KOPT-K1 (cell line): ENCODE measurements around the gene FAM229A.
"Not testable (repeated sequence)": the region's sequence is repeated elsewhere in the genome, so short reads cannot be mapped to it uniquely, and the experiment has no call there.

Source experiments
- H3K27ac ChIP-seq: fragments of 200-600 bp; sonication (generic); 2 replicates; pipeline ENCODE4 v1.5.1; 2016; ENCODE audit warnings: antibody characterized with exemption, mild to moderate bottlenecking, low read depth, low read length; ENCODE audit not compliant: poor library complexity, severe bottlenecking
- H3K36me3 ChIP-seq: fragments of 200-600 bp; sonication (generic); 2 replicates; pipeline ENCODE4 v1.5.1; 2017; ENCODE audit warnings: antibody characterized with exemption, mild to moderate bottlenecking, low read length, moderate library complexity; ENCODE audit not compliant: insufficient read depth
- H3K9me3 ChIP-seq: fragments of 200-600 bp; sonication (generic); 2 replicates; pipeline ENCODE4 v1.5.1; 2017; ENCODE audit warnings: antibody characterized with exemption, low read length, mild to moderate bottlenecking; ENCODE audit not compliant: insufficient read depth, poor library complexity, severe bottlenecking

The FAM229A gene

GRCh38 chr1:32362474-32363313 lies at the start of gene FAM229A, which contains the start of gene TSSK3:
Gene FAM229A, minus strand, starts transcription at chr1:32362485. Its CDS starts 394 bp downstream, at chr1:32362091.
Gene TSSK3, plus strand, starts transcription at chr1:32362539. Its CDS starts 163 bp downstream, at chr1:32362702.
- Histone ChIP-seq H3K9me3 (no peaks in the 10 kb centered on the region), H3K27ac (no peak within 1 kb of the TSS), H3K36me3 (peaks cover 50% of the 10 kb centered on the region)

GRCh38 chr1:32411261-32411660 lies 49.0 kb upstream of the FAM229A start:
- H3K36me3 ChIP-seq, result no peaks in the 10 kb centered on the region
- H3K27ac ChIP-seq, result no peak overlapping the region
- peaks cover 9% of the 10 kb centered on the region for H3K9me3 ChIP-seq

GRCh38 chr1:32406629-32407111 lies 44.4 kb upstream of the FAM229A start:
- H3K36me3 ChIP-seq, result no peaks in the 10 kb centered on the region

GRCh38 chr1:32405672-32406467 lies 43.6 kb upstream of the FAM229A start:
- Histone ChIP-seq H3K9me3 (no peaks in the 10 kb centered on the region), H3K27ac (no peak overlapping the region), H3K36me3 (no peaks in the 10 kb centered on the region)

More at GRCh38 chr1:32406629-32407111, 44.4 kb upstream of the FAM229A start:
- Histone ChIP-seq H3K9me3 (no peaks in the 10 kb centered on the region), H3K27ac (no peak overlapping the region)

- Histone ChIP-seq H3K27ac (no peak overlapping the region), H3K36me3 (no peaks in the 10 kb centered on the region), H3K9me3 (no peaks in the 10 kb centered on the region)
Observed at GRCh38 chr1:32404946-32405345, 42.7 kb upstream of the FAM229A start.

- Histone ChIP-seq H3K36me3 (no peaks in the 10 kb centered on the region), H3K9me3 (no peaks in the 10 kb centered on the region), H3K27ac (no peak overlapping the region)
Observed at GRCh38 chr1:32400876-32401631, 38.8 kb upstream of the FAM229A start.

GRCh38 chr1:32399843-32400242 lies 37.6 kb upstream of the FAM229A start:
- Histone ChIP-seq H3K36me3 (no peaks in the 10 kb centered on the region), H3K27ac (no peak overlapping the region), H3K9me3 (no peaks in the 10 kb centered on the region)

- Histone ChIP-seq H3K36me3 (no peaks in the 10 kb centered on the region), H3K27ac (no peak overlapping the region), H3K9me3 (no peaks in the 10 kb centered on the region)
Observed at GRCh38 chr1:32398401-32398800, 36.1 kb upstream of the FAM229A start.

GRCh38 chr1:32396524-32396923 lies 34.2 kb upstream of the FAM229A start:
- H3K9me3 ChIP-seq, H3K27ac ChIP-seq: not testable (repeated sequence)
- peaks cover 12% of the 10 kb centered on the region for H3K36me3 ChIP-seq

- Histone ChIP-seq H3K36me3 (peaks cover 27% of the 10 kb centered on the region), H3K9me3 (no peaks in the 10 kb centered on the region), H3K27ac (peak overlapping the region; percentile 67)
Observed at GRCh38 chr1:32394890-32395432, 32.7 kb upstream of the FAM229A start.

GRCh38 chr1:32394141-32394889 lies 32.0 kb upstream of the FAM229A start, which contains the start of gene BSDC1:
Gene BSDC1, minus strand, starts transcription at chr1:32394441. Its CDS starts 27 bp downstream, at chr1:32394414.
- peak within 1 kb of the TSS; percentile 67 for H3K27ac ChIP-seq
- H3K36me3 ChIP-seq, result peaks cover 34% of the 10 kb centered on the region
- H3K9me3 ChIP-seq, result no peaks in the 10 kb centered on the region

GRCh38 chr1:32393832-32394140 lies 31.5 kb upstream of the FAM229A start:
- Histone ChIP-seq H3K9me3 (no peaks in the 10 kb centered on the region), H3K27ac (peak overlapping the region; percentile 67), H3K36me3 (peaks cover 37% of the 10 kb centered on the region)

GRCh38 chr1:32393136-32393535 lies 30.9 kb upstream of the FAM229A start:
- H3K36me3 ChIP-seq, result peaks cover 41% of the 10 kb centered on the region
- no peaks in the 10 kb centered on the region for H3K9me3 ChIP-seq
- no peak overlapping the region for H3K27ac ChIP-seq

- no peaks in the 10 kb centered on the region for H3K9me3 ChIP-seq
- H3K36me3 ChIP-seq, result peaks cover 46% of the 10 kb centered on the region
- no peak overlapping the region for H3K27ac ChIP-seq
Observed at GRCh38 chr1:32392325-32392724, 30.0 kb upstream of the FAM229A start.
